Caco-2 (cell line): ENCODE measurements around the gene EPHB6. TPM values are rescaled to one million over a fixed set of nuclear protein-coding genes. Genes with fewer than 3 reads are reported as not detected.

Experiments used
- BruUV-seq: library from RNA; stranded (reverse); fragments of 400-500 nt; replicated peaks from 2 replicates; lab custom pipeline; 2021; lab: Mats Ljungman, UMichigan
- CTCF ChIA-PET: fragments of 300-600 bp; sonication (Branson Sonifier 250); formaldehyde crosslinking; loops from one replicate; lab custom pipeline; 2022; ENCODE audit warnings: antibody characterized with exemption; lab: Charles Lee
- POLR2A ChIA-PET: fragments of 300-600 bp; sonication (Branson Sonifier 250); formaldehyde crosslinking; loops from one replicate; lab custom pipeline; 2022; ENCODE audit warnings: antibody characterized with exemption; lab: Charles Lee
- DNase-seq, 2 experiments: peaks; one replicate each; pipeline versions ENCODE4 v3.0.0 to v3.0.0-alpha.2; 2020 to 2022
- H3K27me3 ChIP-seq: replicated peaks from 2 replicates; pipeline ENCODE4 v1.6.0; 2011; ENCODE audit warnings: low read length; ENCODE audit not compliant: control insufficient read depth, insufficient read depth
- H3K36me3 ChIP-seq: 2 replicates; pipeline ENCODE4 v1.5.1; 2011; ENCODE audit warnings: low read length; ENCODE audit not compliant: control insufficient read depth, insufficient read depth
- H3K4me1 ChIP-seq: fragments of 250-450 bp; sonication (Bioruptor Pico); 2 replicates; pipeline ENCODE4 v1.5.1; 2020; ENCODE audit warnings: mild to moderate bottlenecking
- H3K4me3 ChIP-seq: 2 replicates; pipeline ENCODE4 v1.5.1; 2011; ENCODE audit warnings: low read depth, mild to moderate bottlenecking, control low read depth, low read length
- H3K9me3 ChIP-seq: fragments of 250-450 bp; sonication (Bioruptor Pico); 2 replicates; pipeline ENCODE4 v1.5.1; 2020; ENCODE audit warnings: mild to moderate bottlenecking, moderate library complexity
- H3K27ac Mint-ChIP-seq: one replicate; pipeline ENCODE4 v1.8.0; 2022; ENCODE audit warnings: mixed read lengths; ENCODE audit not compliant: unreplicated experiment
- H3K27me3 Mint-ChIP-seq: one replicate; pipeline ENCODE4 v1.8.0; 2022; ENCODE audit warnings: mixed read lengths; ENCODE audit not compliant: insufficient read depth, unreplicated experiment
- H3K36me3 Mint-ChIP-seq: one replicate; pipeline ENCODE4 v1.8.0; 2022; ENCODE audit warnings: mild to moderate bottlenecking, mixed read lengths; ENCODE audit not compliant: insufficient read depth, unreplicated experiment
- H3K4me1 Mint-ChIP-seq: one replicate; pipeline ENCODE4 v1.8.0; 2022; ENCODE audit warnings: low read depth, mixed read lengths; ENCODE audit not compliant: unreplicated experiment
- H3K4me3 Mint-ChIP-seq: one replicate; pipeline ENCODE4 v1.8.0; 2022; ENCODE audit warnings: mild to moderate bottlenecking, moderate library complexity, mixed read lengths; ENCODE audit not compliant: unreplicated experiment
- H3K9me3 Mint-ChIP-seq: one replicate; pipeline ENCODE4 v1.8.0; 2022; ENCODE audit warnings: mixed read lengths; ENCODE audit not compliant: unreplicated experiment
- intact Hi-C: fragments of 100-400 bp; cut with micrococcal nuclease; formaldehyde crosslinking; loops from one replicate; pipeline ENCODE4 v1.10.0; 2022; ENCODE audit not compliant: unreplicated experiment
- total RNA-seq: library from RNA; stranded (reverse); gene quantifications from 2 replicates; pipeline ENCODE4 v1.2.3, GENCODE V29; 2022
- TF ChIP-seq, protein P1 (sequence below), 2 experiments: fragments of 200-600 bp in 1 of 2; IDR thresholded peaks; 1 replicate in 1 of 2; 2 replicates in 1 of 2; pipeline versions ENCODE4 v1.5.1 to v1.8.0; 2011 to 2022; ENCODE audit warnings: antibody characterized with exemption in 1 of 2, control low read depth in 1 of 2, inconsistent platforms in 1 of 2, low read depth in 1 of 2, low read length in 1 of 2, mild to moderate bottlenecking in 1 of 2, moderate library complexity in 1 of 2; ENCODE audit not compliant: insufficient read depth in 1 of 2, severe bottlenecking in 1 of 2, unreplicated experiment in 1 of 2

Gene EPHB6
- total RNA-seq, 1 experiment from 2014 or later: 2.7 TPM

DNA sequence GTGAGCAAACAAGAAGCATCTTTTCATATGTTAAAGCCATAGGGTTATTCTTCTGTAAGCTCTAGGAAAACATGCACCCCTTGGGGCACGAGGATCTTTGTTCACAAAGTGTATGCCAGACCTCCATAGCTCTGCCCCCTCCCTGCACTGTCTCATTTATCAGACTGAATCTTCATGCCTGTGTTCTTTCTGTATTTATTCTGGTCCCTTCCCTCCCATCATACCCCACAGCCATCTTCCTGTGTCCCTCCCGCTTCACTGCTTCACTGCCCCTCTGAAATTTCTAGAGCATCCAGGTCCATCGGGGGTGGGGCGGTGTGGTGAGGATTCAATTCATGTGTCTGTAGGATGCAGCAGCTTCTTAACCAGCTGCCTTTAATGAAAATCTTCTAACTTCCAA is 7.5 kb downstream of the EPHB6 start:
- intact Hi-C loops: no loop called here
- no peak overlapping the region for H3K4me3 Mint-ChIP-seq
- no peaks in the 10 kb centered on the region for H3K36me3 Mint-ChIP-seq
- H3K36me3 ChIP-seq: no peaks in the 10 kb centered on the region
- no peaks in the 10 kb centered on the region for H3K27me3 ChIP-seq
- POLR2A ChIA-PET: no interaction called here
- CTCF ChIA-PET: no interaction called here
- H3K4me1 ChIP-seq: no peaks in the 10 kb centered on the region
- H3K9me3 Mint-ChIP-seq: no peaks in the 10 kb centered on the region
- H3K4me3 ChIP-seq: no peak overlapping the region
- no peak overlapping the region for H3K27ac Mint-ChIP-seq
- DNase-seq: no peak
- H3K9me3 ChIP-seq: no peaks in the 10 kb centered on the region
- H3K27me3 Mint-ChIP-seq: peaks cover 2% of the 10 kb centered on the region
- H3K4me1 Mint-ChIP-seq: no peaks in the 10 kb centered on the region
- BruUV-seq: no TSS peak
- TF ChIP-seq, protein P1, sequence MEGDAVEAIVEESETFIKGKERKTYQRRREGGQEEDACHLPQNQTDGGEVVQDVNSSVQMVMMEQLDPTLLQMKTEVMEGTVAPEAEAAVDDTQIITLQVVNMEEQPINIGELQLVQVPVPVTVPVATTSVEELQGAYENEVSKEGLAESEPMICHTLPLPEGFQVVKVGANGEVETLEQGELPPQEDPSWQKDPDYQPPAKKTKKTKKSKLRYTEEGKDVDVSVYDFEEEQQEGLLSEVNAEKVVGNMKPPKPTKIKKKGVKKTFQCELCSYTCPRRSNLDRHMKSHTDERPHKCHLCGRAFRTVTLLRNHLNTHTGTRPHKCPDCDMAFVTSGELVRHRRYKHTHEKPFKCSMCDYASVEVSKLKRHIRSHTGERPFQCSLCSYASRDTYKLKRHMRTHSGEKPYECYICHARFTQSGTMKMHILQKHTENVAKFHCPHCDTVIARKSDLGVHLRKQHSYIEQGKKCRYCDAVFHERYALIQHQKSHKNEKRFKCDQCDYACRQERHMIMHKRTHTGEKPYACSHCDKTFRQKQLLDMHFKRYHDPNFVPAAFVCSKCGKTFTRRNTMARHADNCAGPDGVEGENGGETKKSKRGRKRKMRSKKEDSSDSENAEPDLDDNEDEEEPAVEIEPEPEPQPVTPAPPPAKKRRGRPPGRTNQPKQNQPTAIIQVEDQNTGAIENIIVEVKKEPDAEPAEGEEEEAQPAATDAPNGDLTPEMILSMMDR (IDR thresholded peaks at IDR 0.05; ENCODE audit: insufficient read depth in 1 of 2, low read depth in 1 of 2, low read length in 1 of 2, severe bottlenecking in 1 of 2, unreplicated experiment in 1 of 2): no peak

DNA sequence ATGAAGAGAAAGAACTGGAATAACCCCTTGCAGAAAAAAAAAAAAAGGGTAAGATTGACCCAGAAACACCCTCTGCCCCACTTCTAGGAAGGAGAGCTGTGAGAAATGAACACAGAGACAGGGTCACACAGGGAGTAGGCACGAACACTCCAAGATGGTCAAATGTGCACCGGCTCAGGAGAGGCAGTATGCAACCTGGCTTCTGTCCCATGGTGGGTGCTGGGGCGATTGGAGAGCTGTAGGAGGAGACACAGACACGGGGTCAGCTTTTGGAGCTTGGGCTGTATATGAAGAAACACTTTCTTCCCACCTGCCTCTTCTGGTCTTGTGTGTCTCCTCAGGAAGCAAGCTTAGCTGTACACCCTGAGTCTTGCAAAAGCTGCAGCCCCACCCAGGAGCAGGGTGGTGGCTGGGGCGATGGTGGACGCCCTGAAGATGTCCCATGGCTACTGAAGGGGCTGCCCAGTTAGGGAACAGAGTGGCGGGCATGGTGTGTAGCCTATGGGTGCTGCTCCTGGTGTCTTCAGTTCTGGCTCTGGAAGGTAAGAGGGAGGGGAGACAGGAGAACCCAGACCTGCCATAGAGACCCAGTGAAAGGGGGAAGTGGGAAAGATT is 8.0 kb downstream of the EPHB6 start:
- no TSS peak for BruUV-seq
- H3K36me3 Mint-ChIP-seq: no peaks in the 10 kb centered on the region
- Histone ChIP-seq H3K4me1 (no peaks in the 10 kb centered on the region), H3K27me3 (no peaks in the 10 kb centered on the region), H3K9me3 (no peaks in the 10 kb centered on the region), H3K36me3 (no peaks in the 10 kb centered on the region), H3K4me3 (no peak overlapping the region)
- ChIA-PET CTCF (interaction anchor here (0.6 to 0.7 kb wide), 2 partner anchors 143 to 217 kb away, joined by 3 read pairs; no protein-coding TSS in a partner anchor), POLR2A (no interaction called here)
- intact Hi-C loops: no loop called here
- no peak overlapping the region for H3K27ac Mint-ChIP-seq
- TF ChIP-seq, protein P1 (IDR thresholded peaks at IDR 0.05; ENCODE audit: insufficient read depth in 1 of 2, low read depth in 1 of 2, low read length in 1 of 2, severe bottlenecking in 1 of 2, unreplicated experiment in 1 of 2): no peak
- peaks cover 2% of the 10 kb centered on the region for H3K27me3 Mint-ChIP-seq
- no peak for DNase-seq
- H3K4me3 Mint-ChIP-seq: no peak overlapping the region
- no peaks in the 10 kb centered on the region for H3K9me3 Mint-ChIP-seq
- no peaks in the 10 kb centered on the region for H3K4me1 Mint-ChIP-seq

DNA sequence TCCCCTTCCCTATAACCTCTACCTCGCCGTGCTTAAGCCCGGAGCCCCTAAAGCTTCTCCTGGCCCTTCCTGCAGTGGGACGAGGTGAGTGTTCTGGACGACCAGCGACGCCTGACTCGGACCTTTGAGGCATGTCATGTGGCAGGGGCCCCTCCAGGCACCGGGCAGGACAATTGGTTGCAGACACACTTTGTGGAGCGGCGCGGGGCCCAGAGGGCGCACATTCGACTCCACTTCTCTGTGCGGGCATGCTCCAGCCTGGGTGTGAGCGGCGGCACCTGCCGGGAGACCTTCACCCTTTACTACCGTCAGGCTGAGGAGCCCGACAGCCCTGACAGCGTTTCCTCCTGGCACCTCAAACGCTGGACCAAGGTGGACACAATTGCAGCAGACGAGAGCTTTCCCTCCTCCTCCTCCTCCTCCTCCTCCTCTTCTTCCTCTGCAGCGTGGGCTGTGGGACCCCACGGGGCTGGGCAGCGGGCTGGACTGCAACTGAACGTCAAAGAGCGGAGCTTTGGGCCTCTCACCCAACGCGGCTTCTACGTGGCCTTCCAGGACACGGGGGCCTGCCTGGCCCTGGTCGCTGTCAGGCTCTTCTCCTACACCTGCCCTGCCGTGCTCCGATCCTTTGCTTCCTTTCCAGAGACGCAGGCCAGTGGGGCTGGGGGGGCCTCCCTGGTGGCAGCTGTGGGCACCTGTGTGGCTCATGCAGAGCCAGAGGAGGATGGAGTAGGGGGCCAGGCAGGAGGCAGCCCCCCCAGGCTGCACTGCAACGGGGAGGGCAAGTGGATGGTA is 9.2 kb downstream of the EPHB6 start:
- no peak overlapping the region for H3K27ac Mint-ChIP-seq
- TF ChIP-seq, protein P1 (IDR thresholded peaks at IDR 0.05; ENCODE audit: insufficient read depth in 1 of 2, low read depth in 1 of 2, low read length in 1 of 2, severe bottlenecking in 1 of 2, unreplicated experiment in 1 of 2): no peak
- no peaks in the 10 kb centered on the region for H3K36me3 Mint-ChIP-seq
- ChIA-PET CTCF (interaction anchor here (0.7 kb wide), 1 partner anchor 9 kb away, joined by 3 read pairs; the partner anchor contains the start of gene EPHB6), POLR2A (no interaction called here)
- intact Hi-C loops: no loop called here
- Histone ChIP-seq H3K27me3 (no peaks in the 10 kb centered on the region), H3K9me3 (no peaks in the 10 kb centered on the region), H3K36me3 (no peaks in the 10 kb centered on the region), H3K4me3 (no peak overlapping the region), H3K4me1 (no peaks in the 10 kb centered on the region)
- H3K9me3 Mint-ChIP-seq: no peaks in the 10 kb centered on the region
- H3K4me3 Mint-ChIP-seq: no peak overlapping the region
- peaks cover 2% of the 10 kb centered on the region for H3K27me3 Mint-ChIP-seq
- H3K4me1 Mint-ChIP-seq: no peaks in the 10 kb centered on the region
- no TSS peak for BruUV-seq
- no peak for DNase-seq
